Pancreas (tissue), 10 donors: ENCODE measurements around the gene EXOSC10. TPM values are rescaled to one million over a fixed set of nuclear protein-coding genes. Genes with fewer than 3 reads are reported as not detected.
A peak's percentile ranks its signal among the peaks of the same experiment; 100 is the strongest.
"Not testable (repeated sequence)": the region's sequence is repeated elsewhere in the genome, so short reads cannot be mapped to it uniquely, and the experiment has no call there.

Experiments used
- ATAC-seq, 4 donors: fragments of 200-7000 bp; cut with Tn5 transposase; one replicate each; pipeline versions ENCODE4 v1.8.0 to v1.9.1; 2020; ENCODE audit warnings: mild to moderate bottlenecking in 4 of 4, moderate library complexity in 4 of 4
- DNase-seq, 6 donors: peaks; one replicate each; pipeline ENCODE4 v3.0.0-alpha.2; 2020
- FAIRE-seq: peaks from 2 replicates; lab custom pipeline; 2012; peaks lifted over from hg19 to GRCh38; lab: Jason Lieb, UNC
- H3K27ac ChIP-seq, 4 donors: fragments of 200-600 bp; sonication (generic); 1 replicate in 3 of 4; 2 replicates in 1 of 4; pipeline versions ENCODE4 v1.5.0 to v1.8.0; 2020
- H3K27me3 ChIP-seq, 4 donors: fragments of 200-600 bp; one replicate each; pipeline ENCODE4 v1.8.0; 2021
- H3K36me3 ChIP-seq, 3 donors: fragments of 200-600 bp; sonication (generic) in 1 of 3; one replicate each; pipeline versions ENCODE4 v1.5.0 to v1.8.0; 2020 to 2021
- H3K4me1 ChIP-seq, 3 donors: fragments of 200-600 bp; one replicate each; pipeline ENCODE4 v1.8.0; 2021
- H3K4me3 ChIP-seq, 4 donors: fragments of 200-600 bp; sonication (generic) in 2 of 4; one replicate each; pipeline versions ENCODE4 v1.5.0 to v1.8.0; 2020 to 2021
- H3K9me3 ChIP-seq, 4 donors: fragments of 200-600 bp; one replicate each; pipeline ENCODE4 v1.8.0; 2021
- WGBS, 2 donors: extraction: QIAGEN DNeasy Blood & Tissue Kit; methylation state at CpG; one replicate each; pipeline ENCODE4 v1.1.7; 2013; 5-methylcytosine and 5-hydroxymethylcytosine counted together
- intact Hi-C, 3 donors: fragments of 100-400 bp; cut with DNase I; formaldehyde crosslinking; loops; one replicate each; pipeline versions ENCODE4 v1.11.1 to v1.14.2; 2022
- polyA plus RNA-seq, 2 donors: library from polyadenylated mRNA; stranded (reverse); fragments of 200-250 nt; gene quantifications; one replicate each; pipeline ENCODE4 v1.2.3, GENCODE V29; 2013
- total RNA-seq, 6 donors: library from RNA; stranded (reverse); fragmentation: NEBNext Ultra II Directional in 4 of 6; extraction: Animal tissue kit (Norgen Biotek cat#: 25700) in 4 of 6; gene quantifications; one replicate each; pipeline versions ENCODE4 v1.2.1 to v1.2.4, GENCODE V29; 2021 to 2023
- TF ChIP-seq, protein P1 (sequence below), 4 donors: fragments of 200-600 bp; sonication (generic) in 3 of 4; IDR thresholded peaks; one replicate each; pipeline versions ENCODE4 v1.5.0 to v1.8.0; 2021; ENCODE audit warnings: antibody characterized with exemption in 4 of 4
- donor health status: healthy with polysubstance abuse.
- donor health status: DM: no; HTN: no; CAD: no; lungs with moderate emphysema.
- donor health status: DM: no; HTN: no; CAD: no.
- donor health status: control.
- donor health status: control.
- donor health status: Bipolar disorder and iron deficiency.
- donor health status: DM: yes; HTN: yes; CAD: no.
- donor health status: DM: no; HTN: no; CAD: no.
- donor health status: DM: no; HTN: no; CAD: no.
- donor health status: DM: yes; HTN: yes; CAD: no.

The EXOSC10 gene
- total and polyA plus RNA-seq, 8 donors: 16.3 to 65.1 (median 22.3) TPM

DNA sequence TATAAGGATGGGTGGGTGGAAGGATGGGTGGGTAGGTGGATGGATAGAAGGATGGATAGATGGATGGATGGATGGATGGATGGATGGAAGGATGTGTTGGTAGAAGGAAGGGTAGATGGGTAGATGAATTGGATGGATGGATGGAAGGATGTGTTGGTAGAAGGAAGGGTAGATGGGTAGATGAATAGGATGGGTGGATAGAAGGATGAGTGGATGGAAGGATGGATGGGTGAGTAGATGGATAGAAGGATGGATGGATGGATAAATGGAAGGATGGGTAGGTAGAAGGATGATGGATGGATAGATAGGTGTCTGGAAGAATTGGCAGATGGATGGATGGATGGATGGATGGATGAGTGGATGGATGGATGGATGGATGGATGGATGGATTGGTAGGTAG is 58.6 kb downstream of the EXOSC10 start:
- ATAC-seq: no peak
- TF ChIP-seq, protein P1, sequence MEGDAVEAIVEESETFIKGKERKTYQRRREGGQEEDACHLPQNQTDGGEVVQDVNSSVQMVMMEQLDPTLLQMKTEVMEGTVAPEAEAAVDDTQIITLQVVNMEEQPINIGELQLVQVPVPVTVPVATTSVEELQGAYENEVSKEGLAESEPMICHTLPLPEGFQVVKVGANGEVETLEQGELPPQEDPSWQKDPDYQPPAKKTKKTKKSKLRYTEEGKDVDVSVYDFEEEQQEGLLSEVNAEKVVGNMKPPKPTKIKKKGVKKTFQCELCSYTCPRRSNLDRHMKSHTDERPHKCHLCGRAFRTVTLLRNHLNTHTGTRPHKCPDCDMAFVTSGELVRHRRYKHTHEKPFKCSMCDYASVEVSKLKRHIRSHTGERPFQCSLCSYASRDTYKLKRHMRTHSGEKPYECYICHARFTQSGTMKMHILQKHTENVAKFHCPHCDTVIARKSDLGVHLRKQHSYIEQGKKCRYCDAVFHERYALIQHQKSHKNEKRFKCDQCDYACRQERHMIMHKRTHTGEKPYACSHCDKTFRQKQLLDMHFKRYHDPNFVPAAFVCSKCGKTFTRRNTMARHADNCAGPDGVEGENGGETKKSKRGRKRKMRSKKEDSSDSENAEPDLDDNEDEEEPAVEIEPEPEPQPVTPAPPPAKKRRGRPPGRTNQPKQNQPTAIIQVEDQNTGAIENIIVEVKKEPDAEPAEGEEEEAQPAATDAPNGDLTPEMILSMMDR (IDR thresholded peaks at IDR 0.05): no peak

DNA sequence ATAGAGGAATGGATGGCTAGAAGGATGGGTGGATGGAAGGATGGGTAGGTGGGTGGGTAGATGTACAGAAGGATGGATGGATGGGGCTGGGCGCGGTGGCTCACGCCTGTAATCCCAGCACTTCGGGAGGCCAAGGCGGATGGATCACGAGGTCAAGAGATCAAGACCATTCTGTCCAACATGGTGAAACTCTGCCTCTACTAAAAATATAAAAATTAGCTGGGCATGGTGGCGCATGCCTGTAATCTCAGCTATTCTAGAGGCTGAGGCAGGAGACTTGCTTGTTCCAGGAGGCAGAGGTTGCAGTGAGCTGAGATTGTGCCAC is 59.6 kb downstream of the EXOSC10 start:
- ATAC-seq, H3K27ac ChIP-seq, H3K4me3 ChIP-seq, H3K27me3 ChIP-seq, H3K36me3 ChIP-seq, intact Hi-C loops, DNase-seq, H3K9me3 ChIP-seq, FAIRE-seq, H3K4me1 ChIP-seq: not testable (repeated sequence)
- 80 to 90% methylated on average over 7 of the region's 7 CpGs for WGBS, 2 donors

More for the DNA sequence above, 58.6 kb downstream of the EXOSC10 start:
- Histone ChIP-seq H3K27me3 (no peaks in the 10 kb centered on the region), H3K27ac (no peak overlapping the region), H3K4me3 (no peak overlapping the region), H3K9me3 (no peaks in the 10 kb centered on the region), H3K4me1 (no peaks in the 10 kb centered on the region), H3K36me3 (no peaks in the 10 kb centered on the region)
- no peak for FAIRE-seq
- intact Hi-C loops: no loop called here
- DNase-seq: no peak

DNA sequence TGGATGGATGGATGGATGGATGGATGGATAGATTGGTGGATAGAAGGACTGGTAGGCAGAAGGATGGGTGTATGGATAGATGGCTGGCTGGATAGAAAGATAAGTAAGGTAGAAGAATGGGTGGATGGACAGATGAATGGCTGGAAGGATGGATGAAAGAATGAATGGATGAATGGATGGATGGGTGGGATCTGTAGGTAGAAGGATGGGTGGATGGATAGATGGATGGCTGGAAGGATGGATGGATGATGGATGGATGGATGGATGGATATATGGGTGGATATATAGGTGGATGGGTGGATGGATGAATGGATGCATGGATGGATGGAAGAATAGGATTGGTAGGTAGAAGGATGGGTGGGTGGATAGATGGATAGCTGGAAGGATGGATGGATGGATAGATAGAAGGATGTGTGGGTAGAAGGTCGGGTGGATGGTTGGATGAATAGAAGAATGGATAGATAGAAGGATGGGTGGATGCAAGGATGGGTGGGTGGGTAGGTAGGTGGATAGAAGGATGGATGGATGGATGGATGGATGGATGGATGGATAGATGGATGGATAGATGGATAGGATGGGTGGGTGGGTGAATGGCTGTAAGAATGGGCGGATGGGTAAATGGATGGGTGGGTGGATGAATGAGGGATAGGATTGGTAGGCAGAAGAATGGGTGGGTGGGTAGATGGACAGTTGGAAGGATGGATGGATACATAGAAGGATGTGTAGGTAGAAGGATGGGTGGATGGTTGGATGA is 60.1 kb downstream of the EXOSC10 start:
- Histone ChIP-seq H3K4me3 (no peak overlapping the region), H3K36me3 (no peaks in the 10 kb centered on the region), H3K27ac (no peak overlapping the region), H3K4me1 (no peaks in the 10 kb centered on the region), H3K9me3 (no peaks in the 10 kb centered on the region), H3K27me3 (no peaks in the 10 kb centered on the region)
- no peak for FAIRE-seq
- TF ChIP-seq, protein P1 (IDR thresholded peaks at IDR 0.05): no peak
- no peak for DNase-seq
- ATAC-seq: no peak
- 41 to 56% methylated on average over 2 of the region's 2 CpGs for WGBS, 2 donors
- intact Hi-C loops: loop anchor here in 1 of 3 donors (10.0 kb wide), 1 partner anchor 605 kb away; no protein-coding TSS in a partner anchor

DNA sequence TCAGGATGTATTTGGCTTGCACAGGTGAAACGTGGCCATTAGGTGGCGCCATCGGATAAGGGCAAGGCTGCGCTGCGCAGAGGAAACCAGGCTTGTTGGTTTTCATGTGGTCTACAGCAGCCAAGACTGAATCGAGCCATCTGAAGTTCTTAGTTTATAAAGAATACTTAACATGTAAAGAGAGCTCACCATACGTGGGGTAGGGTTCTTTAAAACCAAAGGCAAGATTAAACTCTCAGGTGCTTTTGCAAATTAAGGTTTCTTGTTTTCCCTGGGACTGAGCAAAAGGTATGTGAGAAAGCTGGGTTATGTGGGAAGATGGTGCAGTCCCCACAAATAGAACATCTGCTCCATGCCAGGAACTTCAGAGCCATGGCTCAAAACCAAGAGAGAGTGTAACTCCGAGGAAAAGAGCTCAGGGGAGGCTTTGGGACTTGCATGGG is 61.9 kb downstream of the EXOSC10 start:
- no peak overlapping the region for H3K27ac ChIP-seq
- H3K4me1 ChIP-seq: no peaks in the 10 kb centered on the region
- no peaks in the 10 kb centered on the region for H3K36me3 ChIP-seq
- intact Hi-C loops: loop anchor here in 1 of 3 donors (10.0 kb wide), 1 partner anchor 607 kb away; no protein-coding TSS in a partner anchor
- H3K4me3 ChIP-seq: no peak overlapping the region
- TF ChIP-seq, protein P1 (IDR thresholded peaks at IDR 0.05): peak; percentile 92 to 96 (median 94)
- WGBS, 2 donors: 0 to 1% methylated on average over 8 of the region's 8 CpGs
- H3K27me3 ChIP-seq: no peaks in the 10 kb centered on the region
- DNase-seq (peak; percentile 76 to 96 (median 90)), ATAC-seq (peak; percentile 93 to 100 (median 98)), FAIRE-seq (peak; percentile 86)
- no peaks in the 10 kb centered on the region for H3K9me3 ChIP-seq

DNA sequence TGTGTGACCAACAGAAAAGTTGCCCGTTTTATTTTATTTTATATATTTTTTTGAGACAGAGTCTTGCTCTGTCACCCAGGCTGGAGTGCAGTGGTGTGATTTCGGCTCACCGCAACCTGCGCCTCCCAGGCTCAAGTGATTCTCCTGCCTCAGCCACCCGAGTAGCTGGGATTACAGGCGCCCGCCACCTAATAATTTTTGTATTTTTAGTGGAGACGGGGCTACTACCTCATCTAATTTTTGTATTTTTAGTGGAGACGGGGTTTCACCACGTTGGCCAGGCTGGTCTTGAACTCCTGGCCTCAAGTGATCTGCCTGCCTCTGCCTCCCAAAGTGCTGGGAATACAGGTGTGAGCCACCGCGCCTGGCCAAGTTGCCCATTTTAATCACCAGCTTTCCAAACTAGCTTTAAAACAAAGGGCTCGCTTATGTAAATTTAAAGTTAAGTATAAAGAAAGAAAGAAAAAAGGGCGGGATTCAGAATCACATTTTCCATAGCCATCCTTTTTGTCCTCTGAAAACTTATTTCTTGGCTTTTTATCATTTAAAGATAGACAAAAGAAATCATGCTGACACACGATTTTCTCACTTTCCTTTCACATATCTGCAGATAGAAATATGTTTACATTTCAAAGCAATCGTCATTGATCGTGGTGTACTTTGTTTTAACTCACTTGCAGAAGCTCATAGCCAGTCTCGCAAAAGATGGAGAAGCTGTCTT is 62.5 kb downstream of the EXOSC10 start:
- not testable (repeated sequence) for H3K27me3 ChIP-seq, ATAC-seq, H3K4me3 ChIP-seq, H3K36me3 ChIP-seq, H3K4me1 ChIP-seq, H3K27ac ChIP-seq, H3K9me3 ChIP-seq, FAIRE-seq
- peak in 1 of 6 donors; percentile 5 for DNase-seq
- intact Hi-C loops: loop anchor here in 1 of 3 donors (10.0 kb wide), 1 partner anchor 608 kb away; no protein-coding TSS in a partner anchor
- WGBS, 2 donors: 45 to 52% methylated on average over 18 of the region's 18 CpGs
